ENCODE results near the gene CCRL2. TPM values are rescaled to one million over a fixed set of nuclear protein-coding genes. Genes with fewer than 3 reads are reported as not detected.
A peak's percentile ranks its signal among the peaks of the same experiment; 100 is the strongest.
"Not testable (repeated sequence)": the region's sequence is repeated elsewhere in the genome, so short reads cannot be mapped to it uniquely, and the experiment has no call there.

The CCRL2 gene
- polyA plus RNA-seq, 3 donors, result 0.91 to 1.0 (median 1.0) TPM

DNA sequence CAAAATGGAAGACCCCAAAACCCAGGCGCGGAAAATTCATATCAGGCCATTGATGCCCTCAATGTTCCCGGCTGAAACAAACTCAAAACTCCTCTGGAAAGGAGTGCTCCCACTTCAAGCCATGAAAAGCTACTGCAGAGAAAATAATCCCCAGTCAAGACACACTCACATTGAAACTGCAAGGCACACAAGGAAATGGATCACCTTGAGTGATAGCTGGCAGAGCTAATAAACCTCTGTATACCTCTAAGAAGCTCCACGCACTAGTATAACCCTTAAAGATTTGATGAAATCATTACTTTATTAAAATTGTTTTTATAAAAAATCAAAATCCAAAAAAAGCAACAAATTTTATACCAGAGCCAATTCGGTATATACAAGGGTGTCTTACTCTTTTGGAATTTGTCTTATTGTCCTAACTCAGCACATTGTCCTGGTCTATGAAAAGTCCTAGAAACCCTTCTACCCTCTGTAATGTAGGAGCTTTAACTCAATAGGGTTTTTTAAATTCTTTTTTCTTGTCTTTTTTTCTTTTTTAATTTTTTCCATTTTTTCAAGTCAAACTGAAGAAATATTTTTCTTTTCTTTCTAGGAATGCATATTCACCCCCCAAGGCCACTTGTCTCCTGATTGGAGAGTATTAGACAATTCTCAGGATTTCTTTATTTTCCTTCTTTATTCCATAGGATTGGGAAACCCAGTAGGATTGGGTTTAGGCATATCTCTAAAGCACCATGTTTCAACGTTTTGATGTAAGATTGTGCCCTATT is 8.7 kb upstream of the CCRL2 start:
- no peak for DNase-seq (ENCODE audit: extremely low read depth in 1 of 11, low read depth in 9 of 11, low spot score in 4 of 11)

GRCh38 chr3:46399098-46399497 is 8.0 kb upstream of the CCRL2 start:
- DNase-seq (ENCODE audit: extremely low read depth in 1 of 11, low read depth in 9 of 11, low spot score in 4 of 11), result no peak

DNA sequence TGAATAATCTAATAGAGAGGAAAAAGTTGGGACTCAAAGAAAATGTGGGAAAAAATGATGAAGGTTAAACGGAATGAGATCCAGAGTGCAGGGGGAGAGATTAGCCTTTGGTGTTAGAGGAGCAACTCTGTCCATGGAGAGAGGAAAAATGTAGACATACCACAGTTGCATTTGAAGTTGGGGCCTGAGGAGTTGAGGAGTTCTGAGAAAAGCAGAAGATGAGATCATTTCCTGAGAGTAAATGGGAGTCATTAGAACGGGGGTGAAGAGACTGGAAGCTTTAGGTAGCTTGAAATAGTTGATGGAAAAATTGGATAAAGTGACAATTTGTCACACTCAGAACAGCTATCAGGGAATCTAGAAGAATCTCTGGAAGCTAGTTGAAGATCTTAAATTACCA is 7.5 kb upstream of the CCRL2 start:
- no peak for DNase-seq (ENCODE audit: extremely low read depth in 1 of 11, low read depth in 9 of 11, low spot score in 4 of 11)

- DNase-seq (ENCODE audit: extremely low read depth in 1 of 11, low read depth in 9 of 11, low spot score in 4 of 11), result peak in 1 of 11 donors; percentile 11
Observed at GRCh38 chr3:46400000-46400734, 6.9 kb upstream of the CCRL2 start.

DNA sequence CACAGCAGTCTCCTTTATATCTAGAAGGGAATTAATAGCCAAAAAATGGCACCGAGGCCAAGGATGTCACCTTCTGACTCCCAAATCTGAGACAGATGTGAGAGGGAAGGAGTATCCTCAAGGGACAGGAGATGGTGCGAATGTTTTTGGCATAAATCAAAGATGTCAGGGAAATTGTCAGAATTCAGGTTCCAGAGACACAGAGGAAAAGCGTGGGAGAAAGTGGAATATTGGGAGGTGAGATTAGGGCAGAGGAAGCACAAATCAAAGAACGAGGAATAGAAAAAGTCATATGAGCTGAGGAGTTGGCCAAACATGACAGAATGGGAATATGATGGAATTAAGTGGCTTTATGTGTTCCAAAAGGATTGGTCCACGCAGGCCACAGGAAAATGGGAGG is 6.2 kb upstream of the CCRL2 start:
- DNase-seq (ENCODE audit: extremely low read depth in 1 of 11, low read depth in 9 of 11, low spot score in 4 of 11), result no peak

GRCh38 chr3:46401579-46401978 is 5.5 kb upstream of the CCRL2 start:
- no peak for DNase-seq (ENCODE audit: extremely low read depth in 1 of 11, low read depth in 9 of 11, low spot score in 4 of 11)

- DNase-seq (ENCODE audit: extremely low read depth in 1 of 11, low read depth in 9 of 11, low spot score in 4 of 11), result not testable (repeated sequence)
Observed at GRCh38 chr3:46402902-46403301, 4.2 kb upstream of the CCRL2 start.

DNA sequence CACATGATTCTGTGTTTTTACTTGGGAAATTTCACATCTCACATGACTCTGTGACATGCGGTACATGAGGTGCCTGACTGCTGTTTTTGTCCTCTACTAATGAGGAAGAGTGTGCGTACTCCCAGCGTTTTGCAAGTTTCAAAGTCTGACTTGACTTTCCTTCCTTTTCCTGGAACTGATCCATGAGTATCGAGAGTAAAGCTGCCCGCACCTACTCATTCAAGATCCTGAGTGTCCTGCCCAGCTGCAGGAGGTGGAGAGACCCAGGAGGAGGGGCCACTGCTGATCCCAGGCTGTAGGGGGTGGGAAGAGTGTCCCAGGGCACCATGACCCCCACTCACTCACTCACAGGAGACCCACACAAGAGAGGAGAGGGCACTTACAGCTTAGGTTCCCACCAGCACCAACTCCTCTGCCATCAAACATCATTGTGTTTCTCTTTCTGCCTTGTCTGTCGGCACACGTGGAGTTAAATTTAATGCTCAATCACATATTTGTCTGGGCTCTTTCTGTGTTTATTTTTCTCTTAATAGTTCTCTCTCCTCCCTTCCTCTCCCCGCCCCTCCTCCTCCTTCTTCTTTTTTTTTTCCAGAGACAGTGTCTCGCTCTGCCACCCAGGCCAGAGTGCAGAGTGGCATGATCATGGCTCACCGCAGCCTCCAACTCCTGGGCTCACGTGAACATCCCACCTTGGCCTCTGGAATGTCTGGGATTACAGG is 1.6 kb upstream of the CCRL2 start:
- DNase-seq (ENCODE audit: extremely low read depth in 1 of 11, low read depth in 9 of 11, low spot score in 4 of 11), result peak in 1 of 11 donors; percentile 37

DNA sequence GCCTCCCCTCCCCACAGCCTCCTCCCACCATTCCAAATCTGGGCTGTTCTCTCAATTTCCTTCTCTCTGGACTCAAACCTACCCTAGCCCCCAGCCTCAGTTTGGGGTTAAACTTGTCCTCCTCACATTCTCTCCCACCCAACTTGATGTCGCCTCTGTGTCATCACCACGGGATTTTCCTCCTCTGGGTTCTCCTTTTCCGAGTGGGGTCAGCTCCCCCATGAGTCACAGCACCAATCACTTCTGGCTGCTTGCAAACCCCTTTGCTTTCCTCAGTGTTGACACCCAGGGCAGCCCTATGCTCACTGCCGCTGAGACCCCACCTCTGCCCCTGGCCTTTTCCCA is 644 bp upstream of the CCRL2 start:
- DNase-seq (ENCODE audit: extremely low read depth in 1 of 11, low read depth in 9 of 11, low spot score in 4 of 11), result no peak

DNA sequence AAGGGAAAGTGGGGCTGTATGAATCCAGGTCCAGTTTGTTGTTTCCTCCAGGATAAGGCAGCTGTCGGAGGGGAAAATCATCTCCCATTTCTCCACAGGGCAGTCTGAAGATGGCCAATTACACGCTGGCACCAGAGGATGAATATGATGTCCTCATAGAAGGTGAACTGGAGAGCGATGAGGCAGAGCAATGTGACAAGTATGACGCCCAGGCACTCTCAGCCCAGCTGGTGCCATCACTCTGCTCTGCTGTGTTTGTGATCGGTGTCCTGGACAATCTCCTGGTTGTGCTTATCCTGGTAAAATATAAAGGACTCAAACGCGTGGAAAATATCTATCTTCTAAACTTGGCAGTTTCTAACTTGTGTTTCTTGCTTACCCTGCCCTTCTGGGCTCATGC is 911 bp downstream of the CCRL2 start:
- no peak for DNase-seq (ENCODE audit: extremely low read depth in 1 of 11, low read depth in 9 of 11, low spot score in 4 of 11)

DNA sequence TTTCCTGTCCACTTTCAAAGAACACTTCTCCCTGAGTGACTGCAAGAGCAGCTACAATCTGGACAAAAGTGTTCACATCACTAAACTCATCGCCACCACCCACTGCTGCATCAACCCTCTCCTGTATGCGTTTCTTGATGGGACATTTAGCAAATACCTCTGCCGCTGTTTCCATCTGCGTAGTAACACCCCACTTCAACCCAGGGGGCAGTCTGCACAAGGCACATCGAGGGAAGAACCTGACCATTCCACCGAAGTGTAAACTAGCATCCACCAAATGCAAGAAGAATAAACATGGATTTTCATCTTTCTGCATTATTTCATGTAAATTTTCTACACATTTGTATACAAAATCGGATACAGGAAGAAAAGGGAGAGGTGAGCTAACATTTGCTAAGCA is 1.8 kb downstream of the CCRL2 start:
- no peak for DNase-seq (ENCODE audit: extremely low read depth in 1 of 11, low read depth in 9 of 11, low spot score in 4 of 11)

GRCh38 chr3:46409739-46410489 is 2.9 kb downstream of the CCRL2 start:
- no peak for DNase-seq (ENCODE audit: extremely low read depth in 1 of 11, low read depth in 9 of 11, low spot score in 4 of 11)

DNA sequence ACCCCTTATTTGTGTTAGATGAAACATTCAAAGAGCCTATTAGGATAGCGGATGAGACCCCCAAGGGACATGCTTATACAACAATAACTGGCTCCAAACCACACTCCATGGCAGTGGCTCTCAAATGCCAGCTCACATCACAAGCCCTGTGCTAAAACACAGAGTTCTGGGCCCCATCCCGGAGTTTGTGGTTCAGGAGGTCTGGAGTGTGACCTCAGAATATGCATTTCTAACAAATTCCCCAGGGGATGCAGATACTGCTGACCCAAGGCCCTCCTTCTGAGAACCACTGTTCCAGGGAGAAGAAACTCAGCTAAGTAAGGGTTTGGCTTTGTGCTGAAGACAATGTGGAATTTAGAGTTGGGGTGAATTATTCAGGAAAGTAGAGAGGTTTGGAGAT is 3.6 kb downstream of the CCRL2 start:
- no peak for DNase-seq (ENCODE audit: extremely low read depth in 1 of 11, low read depth in 9 of 11, low spot score in 4 of 11)

GRCh38 chr3:46411271-46411670 is 4.2 kb downstream of the CCRL2 start:
- DNase-seq (ENCODE audit: extremely low read depth in 1 of 11, low read depth in 9 of 11, low spot score in 4 of 11), result no peak

GRCh38 chr3:46412786-46413298 is 5.8 kb downstream of the CCRL2 start:
- no peak for DNase-seq (ENCODE audit: extremely low read depth in 1 of 11, low read depth in 9 of 11, low spot score in 4 of 11)

DNA sequence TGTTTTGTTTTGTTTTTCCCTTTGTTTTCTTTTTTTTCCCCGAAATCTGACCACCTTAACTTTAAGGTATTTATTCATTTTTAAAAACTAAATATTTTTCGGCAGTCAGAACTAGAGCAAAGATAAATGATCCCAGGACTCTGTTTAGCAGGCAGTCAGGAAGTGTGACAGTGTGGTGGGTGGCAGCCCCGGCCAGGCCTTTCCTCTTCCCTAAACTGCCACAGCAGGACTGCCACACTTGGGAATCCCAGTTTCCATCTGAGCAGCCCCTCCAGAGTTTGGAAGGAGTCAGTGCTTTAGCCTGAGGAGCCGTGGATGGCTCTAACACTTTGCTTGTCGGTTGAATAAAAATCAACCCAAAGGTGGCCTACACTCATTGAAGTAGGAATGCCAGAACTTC is 6.9 kb downstream of the CCRL2 start:
- no peak for DNase-seq (ENCODE audit: extremely low read depth in 1 of 11, low read depth in 9 of 11, low spot score in 4 of 11)

- DNase-seq (ENCODE audit: extremely low read depth in 1 of 11, low read depth in 9 of 11, low spot score in 4 of 11), result no peak
Observed at GRCh38 chr3:46414739-46415138, 7.7 kb downstream of the CCRL2 start.

DNA sequence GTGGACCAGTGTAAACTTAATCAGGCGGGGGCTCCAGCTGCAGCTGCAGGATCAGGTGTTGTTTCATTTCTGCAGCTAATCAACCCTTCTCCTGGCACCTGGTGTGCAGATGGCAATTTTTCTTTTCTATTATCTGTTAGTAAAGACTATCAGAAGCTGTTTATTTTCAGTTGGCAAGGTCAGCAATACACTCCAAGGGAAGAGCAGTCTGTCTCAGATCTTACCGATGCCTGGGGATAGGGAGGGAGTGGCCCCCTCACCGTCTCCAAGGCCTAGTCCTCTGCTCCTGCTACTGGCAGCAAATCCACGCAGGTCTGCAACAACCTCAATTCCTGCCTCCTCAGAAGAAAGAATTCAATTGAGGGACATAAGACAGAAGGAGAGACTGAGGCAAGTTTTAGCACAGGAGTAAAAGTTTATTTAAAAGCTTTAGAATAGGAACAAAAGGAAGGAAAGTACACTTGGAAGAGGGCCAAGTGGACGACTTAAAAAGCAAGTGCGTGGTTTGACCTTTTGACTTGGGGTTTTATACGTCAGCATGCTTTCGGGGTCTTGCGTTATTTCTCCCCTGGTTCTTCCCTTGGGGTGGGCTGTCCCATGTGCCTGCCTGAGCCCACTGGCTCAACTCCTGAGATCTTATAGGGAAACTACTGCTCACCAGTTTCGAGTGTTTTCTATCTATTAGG is 9.2 kb downstream of the CCRL2 start:
- no peak for DNase-seq (ENCODE audit: extremely low read depth in 1 of 11, low read depth in 9 of 11, low spot score in 4 of 11)

Measured in renal cortex interstitium (tissue), 11 donors.